ENCODE results near the gene RBM47. TPM values are rescaled to one million over a fixed set of nuclear protein-coding genes. Genes with fewer than 3 reads are reported as not detected.
"Not testable (repeated sequence)": the region's sequence is repeated elsewhere in the genome, so short reads cannot be mapped to it uniquely, and the experiment has no call there.

RBM47 gene
- total RNA-seq, 1 donor, result 2.2 TPM

GRCh38 chr4:40412866-40413795 is 216.5 kb downstream of the RBM47 start:
- no peak for DNase-seq (ENCODE audit: insufficient read length, low spot score, missing footprints)
- TF ChIP-seq CTCF (IDR thresholded peaks at IDR 0.05; ENCODE audit: extremely low read depth, low read depth, low read length), result no peak
- H2AFZ ChIP-seq (ENCODE audit: low read length), result no peak overlapping the region
- no peak overlapping the region for H3K4me3 ChIP-seq (ENCODE audit: insufficient read depth, low read length)
- H3K4me2 ChIP-seq (ENCODE audit: insufficient read depth, low read length), result no peak overlapping the region
- no peaks in the 10 kb centered on the region for H3K36me3 ChIP-seq (ENCODE audit: insufficient read depth, low read length)
- H3K4me1 ChIP-seq (ENCODE audit: insufficient read depth, low read length), result no peaks in the 10 kb centered on the region
- H3K27me3 ChIP-seq (ENCODE audit: insufficient read depth, low read length), result peaks cover 3% of the 10 kb centered on the region
- no peaks in the 10 kb centered on the region for H3K79me2 ChIP-seq (ENCODE audit: insufficient read depth, low read length)
- H3K9me3 ChIP-seq (ENCODE audit: low read depth, low read length), result no peaks in the 10 kb centered on the region
- H3K27ac ChIP-seq (ENCODE audit: low read depth, low read length), result no peak overlapping the region
- no peaks in the 10 kb centered on the region for H4K20me1 ChIP-seq (ENCODE audit: insufficient read depth, low read length)

GRCh38 chr4:40412388-40412787 is 217.3 kb downstream of the RBM47 start:
- Histone ChIP-seq H4K20me1 (ENCODE audit: insufficient read depth, low read length) (no peaks in the 10 kb centered on the region), H3K9me3 (ENCODE audit: low read depth, low read length) (no peaks in the 10 kb centered on the region), H2AFZ (ENCODE audit: low read length) (no peak overlapping the region), H3K27me3 (ENCODE audit: insufficient read depth, low read length) (peaks cover 3% of the 10 kb centered on the region), H3K4me1 (ENCODE audit: insufficient read depth, low read length) (no peaks in the 10 kb centered on the region), H3K27ac (ENCODE audit: low read depth, low read length) (no peak overlapping the region), H3K36me3 (ENCODE audit: insufficient read depth, low read length) (no peaks in the 10 kb centered on the region), H3K4me2 (ENCODE audit: insufficient read depth, low read length) (no peak overlapping the region), H3K4me3 (ENCODE audit: insufficient read depth, low read length) (no peak overlapping the region), H3K79me2 (ENCODE audit: insufficient read depth, low read length) (no peaks in the 10 kb centered on the region)
- no peak for DNase-seq (ENCODE audit: insufficient read length, low spot score, missing footprints)
- TF ChIP-seq CTCF (IDR thresholded peaks at IDR 0.05; ENCODE audit: extremely low read depth, low read depth, low read length), result no peak

- Histone ChIP-seq H3K4me3 (ENCODE audit: insufficient read depth, low read length) (no peak overlapping the region), H3K27me3 (ENCODE audit: insufficient read depth, low read length) (peaks cover 3% of the 10 kb centered on the region), H3K79me2 (ENCODE audit: insufficient read depth, low read length) (no peaks in the 10 kb centered on the region), H3K4me1 (ENCODE audit: insufficient read depth, low read length) (no peaks in the 10 kb centered on the region), H3K9me3 (ENCODE audit: low read depth, low read length) (no peaks in the 10 kb centered on the region), H2AFZ (ENCODE audit: low read length) (no peak overlapping the region), H4K20me1 (ENCODE audit: insufficient read depth, low read length) (no peaks in the 10 kb centered on the region), H3K27ac (ENCODE audit: low read depth, low read length) (no peak overlapping the region), H3K4me2 (ENCODE audit: insufficient read depth, low read length) (no peak overlapping the region), H3K36me3 (ENCODE audit: insufficient read depth, low read length) (no peaks in the 10 kb centered on the region)
- TF ChIP-seq CTCF (IDR thresholded peaks at IDR 0.05; ENCODE audit: extremely low read depth, low read depth, low read length), result no peak
- no peak for DNase-seq (ENCODE audit: insufficient read length, low spot score, missing footprints)
Measured at GRCh38 chr4:40409835-40410234, 219.8 kb downstream of the RBM47 start.

- not testable (repeated sequence) for H3K4me2 ChIP-seq (ENCODE audit: insufficient read depth, low read length); H3K4me1 ChIP-seq (ENCODE audit: insufficient read depth, low read length); H3K36me3 ChIP-seq (ENCODE audit: insufficient read depth, low read length); H3K4me3 ChIP-seq (ENCODE audit: insufficient read depth, low read length); H3K9me3 ChIP-seq (ENCODE audit: low read depth, low read length); H3K79me2 ChIP-seq (ENCODE audit: insufficient read depth, low read length); H3K27me3 ChIP-seq (ENCODE audit: insufficient read depth, low read length); H2AFZ ChIP-seq (ENCODE audit: low read length); DNase-seq (ENCODE audit: insufficient read length, low spot score, missing footprints); H4K20me1 ChIP-seq (ENCODE audit: insufficient read depth, low read length); H3K27ac ChIP-seq (ENCODE audit: low read depth, low read length)
Measured at GRCh38 chr4:40407468-40407867, 222.2 kb downstream of the RBM47 start.
